ENCODE measurements around the gene ABCA8.
"Not testable (repeated sequence)": the region's sequence is repeated elsewhere in the genome, so short reads cannot be mapped to it uniquely, and the experiment has no call there.

ABCA8 gene

DNA sequence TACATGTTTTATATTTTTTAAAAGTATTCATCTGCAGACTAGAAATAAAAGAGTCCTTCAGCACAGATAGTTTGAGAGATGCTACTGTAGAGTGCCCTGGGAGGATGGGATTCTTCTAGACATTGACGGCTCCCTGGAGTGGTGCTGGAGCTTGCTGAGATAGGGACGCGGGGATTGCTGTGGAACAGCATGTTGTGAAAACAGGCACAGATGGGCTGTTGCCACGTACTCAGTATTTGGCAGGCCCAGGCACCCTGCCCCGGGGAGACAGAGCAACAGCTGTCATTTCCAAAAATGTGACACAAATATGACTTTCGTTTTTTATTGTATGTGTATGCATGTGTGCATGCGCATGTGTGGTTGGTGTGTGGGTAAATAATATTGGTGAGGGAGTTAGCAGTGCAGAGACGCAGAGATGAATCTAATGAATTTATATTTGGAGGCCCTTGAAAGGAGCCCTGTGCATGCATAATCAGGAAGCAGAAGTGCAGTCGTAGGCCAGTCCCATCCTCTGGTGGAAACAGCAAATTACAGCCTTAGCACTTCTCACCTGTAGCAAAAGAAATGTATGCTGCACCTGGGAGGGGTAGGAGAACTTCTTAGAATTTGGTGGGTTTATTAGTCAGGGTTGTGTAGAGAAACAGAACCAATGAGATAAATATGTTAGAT, 6.2 kb upstream of the ABCA8 start (continued):
- TF ChIP-seq ZNF837 (tag by site-specific recombination; IDR thresholded peaks at IDR 0.05) (no peak), SETDB1 (IDR thresholded peaks at IDR 0.05; ENCODE audit: insufficient read length, low read length) (no peak), TCF7L2 (IDR thresholded peaks at IDR 0.05; ENCODE audit: borderline replicate concordance, low read depth, low read length) (no peak), ZNF391 (tag by site-specific recombination; IDR thresholded peaks at IDR 0.05; ENCODE audit: borderline replicate concordance, low read depth) (no peak), ZNF610 (tag by site-specific recombination; IDR thresholded peaks at IDR 0.05; ENCODE audit: borderline replicate concordance) (no peak), ZFP69B (tag by site-specific recombination; IDR thresholded peaks at IDR 0.05) (no peak), ZNF785 (tag by site-specific recombination; IDR thresholded peaks at IDR 0.05) (no peak), HOXA7 (CRISPR knock-in tag; IDR thresholded peaks at IDR 0.05; ENCODE audit: borderline replicate concordance) (no peak)
- TF ChIP-seq, protein P1, sequence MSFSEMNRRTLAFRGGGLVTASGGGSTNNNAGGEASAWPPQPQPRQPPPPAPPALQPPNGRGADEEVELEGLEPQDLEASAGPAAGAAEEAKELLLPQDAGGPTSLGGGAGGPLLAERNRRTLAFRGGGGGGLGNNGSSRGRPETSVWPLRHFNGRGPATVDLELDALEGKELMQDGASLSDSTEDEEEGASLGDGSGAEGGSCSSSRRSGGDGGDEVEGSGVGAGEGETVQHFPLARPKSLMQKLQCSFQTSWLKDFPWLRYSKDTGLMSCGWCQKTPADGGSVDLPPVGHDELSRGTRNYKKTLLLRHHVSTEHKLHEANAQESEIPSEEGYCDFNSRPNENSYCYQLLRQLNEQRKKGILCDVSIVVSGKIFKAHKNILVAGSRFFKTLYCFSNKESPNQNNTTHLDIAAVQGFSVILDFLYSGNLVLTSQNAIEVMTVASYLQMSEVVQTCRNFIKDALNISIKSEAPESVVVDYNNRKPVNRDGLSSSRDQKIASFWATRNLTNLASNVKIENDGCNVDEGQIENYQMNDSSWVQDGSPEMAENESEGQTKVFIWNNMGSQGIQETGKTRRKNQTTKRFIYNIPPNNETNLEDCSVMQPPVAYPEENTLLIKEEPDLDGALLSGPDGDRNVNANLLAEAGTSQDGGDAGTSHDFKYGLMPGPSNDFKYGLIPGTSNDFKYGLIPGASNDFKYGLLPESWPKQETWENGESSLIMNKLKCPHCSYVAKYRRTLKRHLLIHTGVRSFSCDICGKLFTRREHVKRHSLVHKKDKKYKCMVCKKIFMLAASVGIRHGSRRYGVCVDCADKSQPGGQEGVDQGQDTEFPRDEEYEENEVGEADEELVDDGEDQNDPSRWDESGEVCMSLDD (tag by site-specific recombination; IDR thresholded peaks at IDR 0.05) = no peak
- TF ChIP-seq, protein P2, sequence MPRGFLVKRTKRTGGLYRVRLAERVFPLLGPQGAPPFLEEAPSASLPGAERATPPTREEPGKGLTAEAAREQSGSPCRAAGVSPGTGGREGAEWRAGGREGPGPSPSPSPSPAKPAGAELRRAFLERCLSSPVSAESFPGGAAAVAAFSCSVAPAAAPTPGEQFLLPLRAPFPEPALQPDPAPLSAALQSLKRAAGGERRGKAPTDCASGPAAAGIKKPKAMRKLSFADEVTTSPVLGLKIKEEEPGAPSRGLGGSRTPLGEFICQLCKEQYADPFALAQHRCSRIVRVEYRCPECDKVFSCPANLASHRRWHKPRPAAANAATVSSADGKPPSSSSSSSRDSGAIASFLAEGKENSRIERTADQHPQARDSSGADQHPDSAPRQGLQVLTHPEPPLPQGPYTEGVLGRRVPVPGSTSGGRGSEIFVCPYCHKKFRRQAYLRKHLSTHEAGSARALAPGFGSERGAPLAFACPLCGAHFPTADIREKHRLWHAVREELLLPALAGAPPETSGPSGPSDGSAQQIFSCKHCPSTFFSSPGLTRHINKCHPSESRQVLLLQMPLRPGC (tag by site-specific recombination; IDR thresholded peaks at IDR 0.05) = no peak

DNA sequence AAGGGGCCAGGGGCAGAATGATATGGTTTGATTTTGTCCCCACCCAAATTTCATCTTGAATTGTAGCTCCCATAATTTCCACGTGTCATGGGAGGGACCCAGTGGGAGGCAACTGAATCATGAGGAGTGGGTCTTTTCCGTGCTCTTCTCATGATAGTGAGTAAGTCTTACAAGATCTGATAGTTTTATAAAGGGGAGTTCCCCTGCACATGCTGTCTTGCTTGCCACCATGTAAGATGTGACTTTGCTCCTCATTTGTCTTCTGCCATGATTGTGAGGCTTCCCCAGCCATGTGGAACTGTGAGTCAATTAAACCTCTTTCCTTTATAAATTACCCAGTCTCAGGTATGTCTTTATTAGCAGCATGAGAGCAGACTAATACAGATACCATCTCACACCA, 3.9 kb upstream of the ABCA8 start:
- H3K9me3 ChIP-seq (ENCODE audit: control insufficient read depth, insufficient read depth, low read depth, low read length); H3K27ac ChIP-seq (ENCODE audit: extremely low read depth, low read depth, low read length); H3K36me3 ChIP-seq (ENCODE audit: control insufficient read depth in 2 of 2, insufficient read depth in 1 of 2, low read length in 2 of 2); CTCF ChIA-PET; POLR2A ChIA-PET; H3K4me3 ChIP-seq (ENCODE audit: low read depth, low read length); H3K4me1 ChIP-seq (ENCODE audit: control insufficient read depth, insufficient read depth, low read length): not testable (repeated sequence)

DNA sequence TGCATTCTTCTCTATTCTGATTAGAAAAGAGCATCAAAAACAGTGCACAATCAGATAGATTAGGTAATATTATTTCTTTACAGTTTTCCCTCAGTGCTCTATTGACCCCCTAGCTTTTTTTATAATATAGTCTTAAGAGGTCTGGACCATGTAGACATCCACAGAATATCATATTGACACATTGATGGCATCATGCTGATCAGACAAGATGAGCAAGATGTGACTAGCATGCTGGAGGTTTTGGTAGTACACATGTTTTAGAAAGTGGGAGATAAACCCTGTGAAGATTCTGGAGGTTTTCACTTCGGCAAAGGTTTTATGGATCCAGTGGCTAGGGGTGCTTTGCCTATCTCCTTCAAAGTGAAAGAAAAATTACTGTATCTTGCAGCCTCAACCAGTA, 2.8 kb upstream of the ABCA8 start:
- Histone ChIP-seq H3K27ac (ENCODE audit: extremely low read depth, low read depth, low read length) (no peak overlapping the region), H3K4me3 (ENCODE audit: low read depth, low read length) (no peak overlapping the region), H3K9me3 (ENCODE audit: control insufficient read depth, insufficient read depth, low read depth, low read length) (no peaks in the 10 kb centered on the region), H3K4me1 (ENCODE audit: control insufficient read depth, insufficient read depth, low read length) (no peaks in the 10 kb centered on the region), H3K36me3 (ENCODE audit: control insufficient read depth in 2 of 2, insufficient read depth in 1 of 2, low read length in 2 of 2) (no peaks in the 10 kb centered on the region)
- ChIA-PET CTCF (no interaction called here), POLR2A (no interaction called here)
- TF ChIP-seq ZNF561 (tag by site-specific recombination; IDR thresholded peaks at IDR 0.05; ENCODE audit: borderline replicate concordance) = no peak
- TF ChIP-seq, protein P3, sequence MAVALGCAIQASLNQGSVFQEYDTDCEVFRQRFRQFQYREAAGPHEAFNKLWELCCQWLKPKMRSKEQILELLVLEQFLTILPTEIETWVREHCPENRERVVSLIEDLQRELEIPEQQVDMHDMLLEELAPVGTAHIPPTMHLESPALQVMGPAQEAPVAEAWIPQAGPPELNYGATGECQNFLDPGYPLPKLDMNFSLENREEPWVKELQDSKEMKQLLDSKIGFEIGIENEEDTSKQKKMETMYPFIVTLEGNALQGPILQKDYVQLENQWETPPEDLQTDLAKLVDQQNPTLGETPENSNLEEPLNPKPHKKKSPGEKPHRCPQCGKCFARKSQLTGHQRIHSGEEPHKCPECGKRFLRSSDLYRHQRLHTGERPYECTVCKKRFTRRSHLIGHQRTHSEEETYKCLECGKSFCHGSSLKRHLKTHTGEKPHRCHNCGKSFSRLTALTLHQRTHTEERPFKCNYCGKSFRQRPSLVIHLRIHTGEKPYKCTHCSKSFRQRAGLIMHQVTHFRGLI (tag by site-specific recombination; IDR thresholded peaks at IDR 0.05) = no peak

DNA sequence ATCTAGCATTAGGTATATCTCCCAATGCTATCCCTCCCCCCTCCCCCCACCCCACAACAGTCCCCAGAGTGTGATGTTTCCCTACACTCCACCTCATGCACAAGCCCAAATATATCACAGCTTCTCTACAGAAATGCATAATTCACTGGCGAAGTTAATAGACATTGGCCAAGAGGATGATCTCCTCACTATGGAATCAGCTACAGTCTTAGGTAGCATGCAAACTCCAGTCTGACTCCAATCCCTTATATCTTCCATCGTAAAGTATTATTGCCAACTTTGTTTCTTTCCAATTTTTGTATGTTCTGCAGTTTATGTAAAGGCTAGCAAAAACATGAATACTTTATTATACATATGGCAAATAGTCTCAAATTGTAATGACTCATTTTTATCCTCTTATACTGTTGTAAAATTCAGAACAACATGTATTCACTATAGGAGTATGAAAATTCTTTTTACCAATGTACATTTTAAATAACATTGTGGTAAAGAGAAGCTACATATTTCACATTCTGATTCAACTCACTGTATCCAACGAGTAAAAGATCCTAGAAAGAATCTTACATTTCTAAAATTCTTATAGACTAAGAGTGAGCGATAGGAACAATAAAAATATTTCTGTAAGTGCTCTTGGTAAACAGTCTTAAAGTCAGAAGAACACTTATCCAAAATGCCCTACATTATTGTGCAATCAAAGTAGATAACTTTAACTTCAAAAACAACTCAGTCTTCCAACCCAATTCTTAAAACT, 871 bp downstream of the ABCA8 start:
- Histone ChIP-seq H3K36me3 (ENCODE audit: control insufficient read depth in 2 of 2, insufficient read depth in 1 of 2, low read length in 2 of 2) (no peaks in the 10 kb centered on the region), H3K4me1 (ENCODE audit: control insufficient read depth, insufficient read depth, low read length) (no peaks in the 10 kb centered on the region), H3K4me3 (ENCODE audit: low read depth, low read length) (no peak overlapping the region), H3K27ac (ENCODE audit: extremely low read depth, low read depth, low read length) (no peak overlapping the region), H3K9me3 (ENCODE audit: control insufficient read depth, insufficient read depth, low read depth, low read length) (no peaks in the 10 kb centered on the region)
- ChIA-PET CTCF (interaction anchor here (0.5 kb wide), 1 partner anchor 36 kb away, joined by 3 read pairs; no protein-coding TSS in a partner anchor), POLR2A (no interaction called here)
- TF ChIP-seq, protein P4, sequence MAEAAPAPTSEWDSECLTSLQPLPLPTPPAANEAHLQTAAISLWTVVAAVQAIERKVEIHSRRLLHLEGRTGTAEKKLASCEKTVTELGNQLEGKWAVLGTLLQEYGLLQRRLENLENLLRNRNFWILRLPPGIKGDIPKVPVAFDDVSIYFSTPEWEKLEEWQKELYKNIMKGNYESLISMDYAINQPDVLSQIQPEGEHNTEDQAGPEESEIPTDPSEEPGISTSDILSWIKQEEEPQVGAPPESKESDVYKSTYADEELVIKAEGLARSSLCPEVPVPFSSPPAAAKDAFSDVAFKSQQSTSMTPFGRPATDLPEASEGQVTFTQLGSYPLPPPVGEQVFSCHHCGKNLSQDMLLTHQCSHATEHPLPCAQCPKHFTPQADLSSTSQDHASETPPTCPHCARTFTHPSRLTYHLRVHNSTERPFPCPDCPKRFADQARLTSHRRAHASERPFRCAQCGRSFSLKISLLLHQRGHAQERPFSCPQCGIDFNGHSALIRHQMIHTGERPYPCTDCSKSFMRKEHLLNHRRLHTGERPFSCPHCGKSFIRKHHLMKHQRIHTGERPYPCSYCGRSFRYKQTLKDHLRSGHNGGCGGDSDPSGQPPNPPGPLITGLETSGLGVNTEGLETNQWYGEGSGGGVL (tag by site-specific recombination; IDR thresholded peaks at IDR 0.05) = no peak
- TF ChIP-seq ZNF155 (tag by site-specific recombination; IDR thresholded peaks at IDR 0.05) (no peak), ZNF335 (tag by site-specific recombination; conservative IDR thresholded peaks at IDR 0.05) (0 out of 2 replicates have a peak, but pooled peaks have one; percentile 7), ZNF473 (tag by site-specific recombination; IDR thresholded peaks at IDR 0.05) (no peak)

Data from HEK293 (cell line).